Spleen (tissue), 7 donors: ENCODE results near the gene GIT1.

Experiments used
- POLR2A ChIP-seq, 3 donors: fragments of 450-650 bp; IDR thresholded peaks; one replicate each; pipeline ENCODE4 v1.5.1; 2017; ENCODE audit warnings: antibody characterized with exemption in 3 of 3, mild to moderate bottlenecking in 1 of 3
- POLR2AphosphoS5 ChIP-seq, 3 donors: sonication (generic); formaldehyde crosslinking; IDR thresholded peaks; one replicate each; pipeline ENCODE4 v1.5.1; 2017; ENCODE audit warnings: antibody characterized with exemption in 3 of 3
- TF ChIP-seq, protein P1 (sequence below), 11 experiments: fragments of 200-600 bp in 7 of 11; fragments of 450-650 bp in 4 of 11; sonication (generic) in 4 of 11; IDR thresholded peaks in 8 of 11; conservative IDR thresholded peaks in 3 of 11; 1 replicate in 7 of 11; 2 replicates in 4 of 11; pipeline versions ENCODE4 v1.4.0 to v1.8.0; 2016 to 2021; ENCODE audit warnings: antibody characterized with exemption in 11 of 11, inconsistent platforms in 4 of 11, mild to moderate bottlenecking in 1 of 11
- donor health status: DM: no; HTN: no; CAD: no; lungs with moderate emphysema.
- donor health status: DM: no; HTN: no; CAD: no.
- donor health status: DM: no; HTN: no; CAD: no.

DNA sequence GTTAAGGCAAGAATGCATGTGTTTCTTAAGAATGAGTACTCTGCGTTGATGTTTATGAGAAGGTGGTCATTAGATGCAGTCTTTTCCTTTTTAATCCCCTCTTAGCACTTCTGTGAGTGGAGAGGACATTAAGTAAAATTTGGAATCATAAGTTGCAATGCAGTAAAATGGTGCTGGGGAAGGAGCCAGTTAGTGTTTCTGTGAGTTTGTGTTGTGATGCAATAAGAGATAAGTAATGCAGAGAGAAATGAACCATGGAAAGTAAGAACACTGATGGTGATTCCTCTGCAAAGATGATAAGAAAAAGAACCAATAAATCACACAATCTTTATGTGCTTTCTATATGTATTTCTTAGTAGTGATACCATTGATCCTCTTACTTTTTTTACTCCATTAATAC, 42.6 kb downstream of the GIT1 start:
- TF ChIP-seq, protein P1, sequence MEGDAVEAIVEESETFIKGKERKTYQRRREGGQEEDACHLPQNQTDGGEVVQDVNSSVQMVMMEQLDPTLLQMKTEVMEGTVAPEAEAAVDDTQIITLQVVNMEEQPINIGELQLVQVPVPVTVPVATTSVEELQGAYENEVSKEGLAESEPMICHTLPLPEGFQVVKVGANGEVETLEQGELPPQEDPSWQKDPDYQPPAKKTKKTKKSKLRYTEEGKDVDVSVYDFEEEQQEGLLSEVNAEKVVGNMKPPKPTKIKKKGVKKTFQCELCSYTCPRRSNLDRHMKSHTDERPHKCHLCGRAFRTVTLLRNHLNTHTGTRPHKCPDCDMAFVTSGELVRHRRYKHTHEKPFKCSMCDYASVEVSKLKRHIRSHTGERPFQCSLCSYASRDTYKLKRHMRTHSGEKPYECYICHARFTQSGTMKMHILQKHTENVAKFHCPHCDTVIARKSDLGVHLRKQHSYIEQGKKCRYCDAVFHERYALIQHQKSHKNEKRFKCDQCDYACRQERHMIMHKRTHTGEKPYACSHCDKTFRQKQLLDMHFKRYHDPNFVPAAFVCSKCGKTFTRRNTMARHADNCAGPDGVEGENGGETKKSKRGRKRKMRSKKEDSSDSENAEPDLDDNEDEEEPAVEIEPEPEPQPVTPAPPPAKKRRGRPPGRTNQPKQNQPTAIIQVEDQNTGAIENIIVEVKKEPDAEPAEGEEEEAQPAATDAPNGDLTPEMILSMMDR (IDR thresholded peaks at IDR 0.05 in 8 of 11, conservative IDR thresholded peaks at IDR 0.05 in 3 of 11), result no peak
- TF ChIP-seq POLR2A (IDR thresholded peaks at IDR 0.05) (no peak), POLR2AphosphoS5 (IDR thresholded peaks at IDR 0.05) (no peak)
